HG03039 (cell line): ENCODE measurements around the gene TXNDC15.

Source experiments
- ATAC-seq: cut with Tn5 transposase; IDR thresholded peaks from one replicate; pipeline ENCODE4 v1.9.1; 2021; ENCODE audit warnings: mild to moderate bottlenecking, moderate library complexity; ENCODE audit not compliant: unreplicated experiment

TXNDC15 gene

GRCh38 chr5:134917070-134917815 lies 43.1 kb downstream of the TXNDC15 start:
- no peak for ATAC-seq

- ATAC-seq: no peak
Measured at GRCh38 chr5:134918861-134919260, 44.7 kb downstream of the TXNDC15 start.

- ATAC-seq: no peak
Measured at GRCh38 chr5:134920848-134921575, 46.8 kb downstream of the TXNDC15 start.

- ATAC-seq: no peak
Measured at GRCh38 chr5:134932508-134932907, 58.3 kb downstream of the TXNDC15 start.

- no peak for ATAC-seq
Measured at GRCh38 chr5:134934202-134934601, 60.0 kb downstream of the TXNDC15 start.

GRCh38 chr5:134935711-134936602 lies 61.8 kb downstream of the TXNDC15 start:
- no peak for ATAC-seq

- no peak for ATAC-seq
Measured at GRCh38 chr5:134937526-134937925, 63.4 kb downstream of the TXNDC15 start.

GRCh38 chr5:134938030-134938429 lies 63.9 kb downstream of the TXNDC15 start:
- ATAC-seq: no peak

GRCh38 chr5:134939500-134939899 lies 65.3 kb downstream of the TXNDC15 start:
- no peak for ATAC-seq

- no peak for ATAC-seq
Measured at GRCh38 chr5:134943547-134943946, 69.4 kb downstream of the TXNDC15 start.

GRCh38 chr5:134944630-134945029 lies 70.5 kb downstream of the TXNDC15 start:
- no peak for ATAC-seq

GRCh38 chr5:134945041-134945440 lies 70.9 kb downstream of the TXNDC15 start:
- ATAC-seq: no peak

- no peak for ATAC-seq
Measured at GRCh38 chr5:134948911-134949310, 74.7 kb downstream of the TXNDC15 start.

GRCh38 chr5:134949316-134949715 lies 75.1 kb downstream of the TXNDC15 start:
- no peak for ATAC-seq
